GM23338 (cell line): Measurements from ENCODE around the gene ZNF507. TPM values are rescaled to one million over a fixed set of nuclear protein-coding genes. Genes with fewer than 3 reads are reported as not detected.

ENCODE experiments used
- ATAC-seq: fragments of 200-7000 bp; cut with Tn5 transposase; 3 replicates; pipeline ENCODE4 v1.9.1; 2020
- DNase-seq: peaks from one replicate; pipeline ENCODE4 v3.0.0-alpha.2; 2015; ENCODE audit warnings: low spot score
- H2AFZ ChIP-seq: fragments of 200-600 bp; sonication (generic); 2 replicates; pipeline ENCODE4 v1.8.0; 2016; ENCODE audit warnings: antibody characterized with exemption, mild to moderate bottlenecking, moderate library complexity
- H3F3A ChIP-seq: fragments of 200-600 bp; sonication (generic); replicated peaks from 2 replicates; pipeline ENCODE4 v1.8.0; 2017; ENCODE audit warnings: antibody characterized with exemption, mixed run types, low read depth
- H3K27ac ChIP-seq: fragments of 200-600 bp; sonication (generic); 2 replicates; pipeline ENCODE4 v1.6.1; 2016; ENCODE audit warnings: low read depth
- H3K27me3 ChIP-seq: fragments of 200-600 bp; sonication (generic); 2 replicates; pipeline ENCODE4 v1.8.0; 2016; ENCODE audit warnings: mild to moderate bottlenecking, mixed run types, moderate library complexity; ENCODE audit not compliant: insufficient read depth
- H3K36me3 ChIP-seq: fragments of 200-600 bp; sonication (generic); 2 replicates; pipeline ENCODE4 v1.8.0; 2016; ENCODE audit warnings: mild to moderate bottlenecking; ENCODE audit not compliant: insufficient read depth
- H3K4me1 ChIP-seq: fragments of 200-600 bp; sonication (generic); 2 replicates; pipeline ENCODE4 v1.8.0; 2016; ENCODE audit warnings: mild to moderate bottlenecking, moderate library complexity; ENCODE audit not compliant: insufficient read depth
- H3K4me2 ChIP-seq: fragments of 200-600 bp; sonication (generic); 2 replicates; pipeline ENCODE4 v1.7.1; 2017; ENCODE audit warnings: mixed run types
- H3K4me3 ChIP-seq: fragments of 200-600 bp; sonication (generic); 2 replicates; pipeline ENCODE4 v1.6.1; 2016; ENCODE audit warnings: mixed run types
- H3K79me2 ChIP-seq: fragments of 200-600 bp; sonication (generic); replicated peaks from 2 replicates; pipeline ENCODE4 v1.8.0; 2017; ENCODE audit warnings: mild to moderate bottlenecking; ENCODE audit not compliant: insufficient read depth
- H3K9me2 ChIP-seq: fragments of 200-600 bp; sonication (generic); 2 replicates; pipeline ENCODE4 v1.8.0; 2017; ENCODE audit not compliant: insufficient read depth
- H4K20me1 ChIP-seq: fragments of 200-600 bp; sonication (generic); replicated peaks from 2 replicates; pipeline ENCODE4 v1.8.0; 2017; ENCODE audit warnings: mild to moderate bottlenecking; ENCODE audit not compliant: insufficient read depth
- H3K27ac Mint-ChIP-seq: 2 replicates; pipeline ENCODE4 v1.8.0; 2020; ENCODE audit warnings: inconsistent platforms, mild to moderate bottlenecking, moderate library complexity, mixed read lengths
- H3K27me3 Mint-ChIP-seq: 3 replicates; pipeline ENCODE4 v1.8.0; 2022; ENCODE audit warnings: low read depth, mild to moderate bottlenecking, moderate library complexity, mixed read lengths, inconsistent platforms; ENCODE audit not compliant: insufficient read depth, poor library complexity
- H3K36me3 Mint-ChIP-seq: 3 replicates; pipeline ENCODE4 v1.8.0; 2021; ENCODE audit warnings: low read depth, mild to moderate bottlenecking, inconsistent platforms, moderate library complexity, mixed read lengths
- H3K4me1 Mint-ChIP-seq: 3 replicates; pipeline ENCODE4 v1.8.0; 2020; ENCODE audit warnings: mild to moderate bottlenecking, inconsistent platforms, mixed read lengths
- H3K4me3 Mint-ChIP-seq: 3 replicates; pipeline ENCODE4 v1.8.0; 2021; ENCODE audit warnings: moderate library complexity, mild to moderate bottlenecking, inconsistent platforms, mixed read lengths
- H3K9me3 Mint-ChIP-seq: 3 replicates; pipeline ENCODE4 v1.8.0; 2020; ENCODE audit warnings: moderate library complexity, mild to moderate bottlenecking, inconsistent platforms, mixed read lengths
- CREB1 ChIP-seq: fragments of 250-450 bp; sonication (Bioruptor Pico); IDR thresholded peaks from 2 replicates; pipeline ENCODE4 v1.5.0; 2020; ENCODE audit warnings: low read depth, mild to moderate bottlenecking, moderate library complexity
- CTCF ChIP-seq, 2 experiments: fragments of 200-600 bp in 1 of 2; sonication (generic) in 1 of 2; conservative IDR thresholded peaks; 2 replicates each; pipeline versions ENCODE4 v1.5.1 to v1.6.1; 2016 to 2017; ENCODE audit warnings: antibody characterized with exemption in 2 of 2, low read depth in 2 of 2, mild to moderate bottlenecking in 2 of 2, moderate library complexity in 1 of 2
- EZH2 ChIP-seq: fragments of 200-600 bp; sonication (generic); IDR thresholded peaks from one replicate; pipeline ENCODE4 v1.8.0; 2017; ENCODE audit warnings: antibody characterized with exemption, mild to moderate bottlenecking, low read depth; ENCODE audit not compliant: unreplicated experiment
- JUNB ChIP-seq: IDR thresholded peaks from one replicate; pipeline ENCODE4 v1.6.1; 2016; ENCODE audit warnings: antibody characterized with exemption; ENCODE audit not compliant: unreplicated experiment
- NANOG ChIP-seq: IDR thresholded peaks from 2 replicates; pipeline ENCODE4 v1.6.1; 2016; ENCODE audit warnings: antibody characterized with exemption, borderline replicate concordance
- POLR2AphosphoS5 ChIP-seq: IDR thresholded peaks from 2 replicates; pipeline ENCODE4 v1.6.1; 2016; ENCODE audit warnings: antibody characterized with exemption, low read depth
- REST ChIP-seq: IDR thresholded peaks from one replicate; pipeline ENCODE4 v1.6.1; 2018; ENCODE audit warnings: antibody characterized with exemption; ENCODE audit not compliant: unreplicated experiment
- STAT1 ChIP-seq: IDR thresholded peaks from one replicate; pipeline ENCODE4 v1.6.1; 2016; ENCODE audit warnings: antibody characterized with exemption; ENCODE audit not compliant: unreplicated experiment
- ZNF462 ChIP-seq: fragments of 250-450 bp; sonication (Bioruptor Pico); IDR thresholded peaks from 2 replicates; pipeline ENCODE4 v1.5.0; 2020; ENCODE audit warnings: mild to moderate bottlenecking, moderate library complexity
- polyA plus RNA-seq: library from polyadenylated mRNA; unstranded; fragments of >200 nt; fragmentation: Nextera tagmentation; extraction: Ambion mirVana; gene quantifications from 2 replicates; pipeline ENCODE4 v1.2.1, GENCODE V29; 2016
- total RNA-seq: library from RNA; depleted of rRNA; stranded (reverse); fragments of >200 nt; shearing (Covaris generic); gene quantifications from 2 replicates; pipeline ENCODE4 v1.2.3, GENCODE V29; 2014

ZNF507 gene
- total and polyA plus RNA-seq, 2 experiments from 2014 or later: 10.4 to 23.4 TPM

- Mint-ChIP-seq H3K36me3 (no peaks in the 10 kb centered on the region), H3K27ac (no peak overlapping the region), H3K27me3 (peaks cover 6% of the 10 kb centered on the region), H3K4me3 (no peak overlapping the region), H3K4me1 (0 out of 3 replicates have a peak, but pooled peaks cover 2% of the 10 kb centered on the region), H3K9me3 (no peaks in the 10 kb centered on the region)
- no peak overlapping the region for H3K27ac ChIP-seq
- no peaks in the 10 kb centered on the region for H4K20me1 ChIP-seq
- no peak overlapping the region for H3K4me3 ChIP-seq
- ATAC-seq (no peak), DNase-seq (no peak)
- no peak overlapping the region for H2AFZ ChIP-seq
- H3K4me2 ChIP-seq: no peak overlapping the region
- H3K27me3 ChIP-seq: no peaks in the 10 kb centered on the region
- no peaks in the 10 kb centered on the region for H3K9me2 ChIP-seq
- H3K79me2 ChIP-seq: no peaks in the 10 kb centered on the region
- H3K4me1 ChIP-seq: peaks cover 9% of the 10 kb centered on the region
- no peaks in the 10 kb centered on the region for H3K36me3 ChIP-seq
- TF ChIP-seq NANOG (no peak), CTCF (conservative IDR thresholded peaks at IDR 0.05; ENCODE audit: low read depth in 2 of 2) (no peak)
- H3F3A ChIP-seq: no peaks in the 10 kb centered on the region
These were observed 12.2 kb upstream of the ZNF507 start for GRCh38 chr19:32333227-32333626.

GRCh38 chr19:32336259-32337083, 8.9 kb upstream of the ZNF507 start:
- H3K4me2 ChIP-seq: no peak overlapping the region
- Mint-ChIP-seq H3K4me1 (0 out of 3 replicates have a peak, but pooled peaks cover 2% of the 10 kb centered on the region), H3K4me3 (no peak overlapping the region), H3K9me3 (no peaks in the 10 kb centered on the region), H3K36me3 (no peaks in the 10 kb centered on the region), H3K27me3 (peaks cover 2% of the 10 kb centered on the region), H3K27ac (no peak overlapping the region)
- no peak for TF ChIP-seq REST
- no peak for TF ChIP-seq EZH2
- no peak for TF ChIP-seq ZNF462
- TF ChIP-seq NANOG: no peak
- no peak for TF ChIP-seq POLR2AphosphoS5
- TF ChIP-seq CREB1 (CRISPR knock-in tag): no peak
- TF ChIP-seq STAT1: no peak
- no peak for TF ChIP-seq JUNB
- H2AFZ ChIP-seq: peak overlapping the region; percentile 61; the same call in 1 of the 2 replicates
- DNase-seq (no peak), ATAC-seq (no peak)
- H3K36me3 ChIP-seq: no peaks in the 10 kb centered on the region
- no peak overlapping the region for H3K27ac ChIP-seq
- no peaks in the 10 kb centered on the region for H3K9me2 ChIP-seq
- no peaks in the 10 kb centered on the region for H3F3A ChIP-seq
- H4K20me1 ChIP-seq: no peaks in the 10 kb centered on the region
- H3K4me1 ChIP-seq: peaks cover 9% of the 10 kb centered on the region
- no peak overlapping the region for H3K4me3 ChIP-seq
- no peaks in the 10 kb centered on the region for H3K27me3 ChIP-seq
- no peaks in the 10 kb centered on the region for H3K79me2 ChIP-seq
